HepG2 (cell line): Measurements from ENCODE around the gene CDH1. TPM values are rescaled to one million over a fixed set of nuclear protein-coding genes. Genes with fewer than 3 reads are reported as not detected.
A peak's percentile ranks its signal among the peaks of the same experiment; 100 is the strongest.

Source experiments
- ETS1 ChIP-seq: sonication (generic); formaldehyde crosslinking; IDR thresholded peaks from 2 replicates; pipeline ENCODE4 v1.4.0; 2020; ENCODE audit warnings: missing genetic modification reagents
- IRF9 ChIP-seq: sonication (generic); formaldehyde crosslinking; IDR thresholded peaks from 2 replicates; pipeline ENCODE4 v1.8.0; 2022; ENCODE audit warnings: missing genetic modification reagents, mild to moderate bottlenecking, borderline replicate concordance
- KAT2B ChIP-seq: fragments of 150-350 bp; IDR thresholded peaks from 2 replicates; pipeline ENCODE4 v1.6.1; 2014; ENCODE audit warnings: low read depth, low read length, borderline replicate concordance
- MEIS2 ChIP-seq: sonication (generic); formaldehyde crosslinking; IDR thresholded peaks from 2 replicates; pipeline ENCODE4 v1.9.0; 2021; ENCODE audit warnings: mild to moderate bottlenecking, missing genetic modification reagents
- POGK ChIP-seq: sonication (generic); formaldehyde crosslinking; conservative IDR thresholded peaks from 2 replicates; pipeline ENCODE4 v1.8.0; 2022; ENCODE audit warnings: mild to moderate bottlenecking, moderate library complexity, missing genetic modification reagents
- PPARG ChIP-seq: conservative IDR thresholded peaks from 2 replicates; pipeline ENCODE4 v1.6.1; 2016; ENCODE audit warnings: missing biosample characterization, missing genetic modification reagents
- YY1 ChIP-seq: IDR thresholded peaks from 2 replicates; pipeline ENCODE4 v1.6.1; 2011; ENCODE audit warnings: low read length, low read depth, moderate library complexity, mild to moderate bottlenecking; ENCODE audit not compliant: insufficient read depth, insufficient replicate concordance
- ZBTB37 ChIP-seq: sonication (generic); formaldehyde crosslinking; IDR thresholded peaks from 2 replicates; pipeline ENCODE4 v1.4.0; 2020; ENCODE audit warnings: mild to moderate bottlenecking, missing genetic modification reagents
- ZNF292 ChIP-seq: sonication (generic); formaldehyde crosslinking; IDR thresholded peaks from 2 replicates; pipeline ENCODE4 v1.8.1; 2022; ENCODE audit warnings: mild to moderate bottlenecking, low read depth, missing genetic modification reagents, borderline replicate concordance
- ZNF468 ChIP-seq: sonication (generic); formaldehyde crosslinking; IDR thresholded peaks from 2 replicates; pipeline ENCODE4 v1.8.0; 2022; ENCODE audit warnings: mild to moderate bottlenecking, moderate library complexity, missing genetic modification reagents
- ZNF501 ChIP-seq: sonication (generic); formaldehyde crosslinking; IDR thresholded peaks from 2 replicates; pipeline ENCODE4 v1.5.1; 2020; ENCODE audit warnings: mild to moderate bottlenecking, moderate library complexity, missing genetic modification reagents
- ZNF549 ChIP-seq: sonication (generic); formaldehyde crosslinking; IDR thresholded peaks from 2 replicates; pipeline ENCODE4 v1.5.0; 2020; ENCODE audit warnings: missing genetic modification reagents
- ZNF691 ChIP-seq: sonication (generic); formaldehyde crosslinking; IDR thresholded peaks from 2 replicates; pipeline ENCODE4 v1.4.0; 2020; ENCODE audit warnings: missing genetic modification reagents, low read depth, mild to moderate bottlenecking, borderline replicate concordance
- ZNF839 ChIP-seq: sonication (generic); formaldehyde crosslinking; IDR thresholded peaks from 2 replicates; pipeline ENCODE4 v1.4.0; 2020; ENCODE audit warnings: missing genetic modification reagents, mild to moderate bottlenecking, borderline replicate concordance
- polyA plus RNA-seq, 8 experiments: library from polyadenylated mRNA; depleted of rRNA in 3 of 8; stranded (reverse) in 7 of 8; unstranded in 1 of 8; fragments of >200 nt; fragmentation: Illumina TruSeq in 4 of 8; extraction: Trizol in 4 of 8; gene quantifications; 2 replicates each; pipeline versions ENCODE4 v1.2.1 to v1.2.3, GENCODE V29; 2011 to 2016; ENCODE audit warnings: low read depth in 4 of 8, missing spikeins in 1 of 8, mixed read lengths in 1 of 8; ENCODE audit not compliant: insufficient read depth in 1 of 8
- total RNA-seq, 5 experiments: library from RNA; depleted of rRNA; stranded (reverse); fragments of >200 nt; fragmentation: Illumina TruSeq; extraction: Trizol; gene quantifications; 2 replicates each; pipeline ENCODE4 v1.2.3, GENCODE V29; 2016; ENCODE audit warnings: low read depth in 1 of 5
- TF ChIP-seq, protein P1 (sequence below): IDR thresholded peaks from 2 replicates; pipeline ENCODE4 v1.6.1; 2016
- TF ChIP-seq, protein P2 (sequence below): sonication (generic); formaldehyde crosslinking; IDR thresholded peaks from 2 replicates; pipeline ENCODE4 v1.4.0; 2020; ENCODE audit warnings: missing genetic modification reagents, borderline replicate concordance

Gene CDH1
- total and polyA plus RNA-seq, 2 of the 13 experiments (the other 11 are each of a cell fraction or from before 2014, with no cell fraction given), result 0.95 to 9.8 TPM

GRCh38 chr16:68786685-68787418 is 49.8 kb downstream of the CDH1 start (continued):
- no peak for TF ChIP-seq ZNF839 (CRISPR knock-in tag)
- no peak for TF ChIP-seq ETS1 (CRISPR knock-in tag)
- peak; percentile 50; the same call in 1 of the 2 replicates for TF ChIP-seq PPARG (CRISPR knock-in tag)
- no peak for TF ChIP-seq MEIS2 (CRISPR knock-in tag)
- peak; percentile 85; the same call in 1 of the 2 replicates for TF ChIP-seq ZNF501 (CRISPR knock-in tag)
- TF ChIP-seq POGK, result no peak
- peak; percentile 50; the same call in 1 of the 2 replicates for TF ChIP-seq ZNF691 (CRISPR knock-in tag)
- TF ChIP-seq, protein P1, sequence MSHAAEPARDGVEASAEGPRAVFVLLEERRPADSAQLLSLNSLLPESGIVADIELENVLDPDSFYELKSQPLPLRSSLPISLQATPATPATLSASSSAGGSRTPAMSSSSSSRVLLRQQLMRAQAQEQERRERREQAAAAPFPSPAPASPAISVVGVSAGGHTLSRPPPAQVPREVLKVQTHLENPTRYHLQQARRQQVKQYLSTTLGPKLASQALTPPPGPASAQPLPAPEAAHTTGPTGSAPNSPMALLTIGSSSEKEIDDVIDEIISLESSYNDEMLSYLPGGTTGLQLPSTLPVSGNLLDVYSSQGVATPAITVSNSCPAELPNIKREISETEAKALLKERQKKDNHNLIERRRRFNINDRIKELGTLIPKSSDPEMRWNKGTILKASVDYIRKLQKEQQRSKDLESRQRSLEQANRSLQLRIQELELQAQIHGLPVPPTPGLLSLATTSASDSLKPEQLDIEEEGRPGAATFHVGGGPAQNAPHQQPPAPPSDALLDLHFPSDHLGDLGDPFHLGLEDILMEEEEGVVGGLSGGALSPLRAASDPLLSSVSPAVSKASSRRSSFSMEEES (CRISPR knock-in tag), result peak; percentile 95
- TF ChIP-seq ZBTB37 (CRISPR knock-in tag), result no peak
- peak; percentile 73; the same call in 1 of the 2 replicates for TF ChIP-seq ZNF292 (CRISPR knock-in tag)
- no peak for TF ChIP-seq ZNF468 (CRISPR knock-in tag)
- TF ChIP-seq, protein P2, sequence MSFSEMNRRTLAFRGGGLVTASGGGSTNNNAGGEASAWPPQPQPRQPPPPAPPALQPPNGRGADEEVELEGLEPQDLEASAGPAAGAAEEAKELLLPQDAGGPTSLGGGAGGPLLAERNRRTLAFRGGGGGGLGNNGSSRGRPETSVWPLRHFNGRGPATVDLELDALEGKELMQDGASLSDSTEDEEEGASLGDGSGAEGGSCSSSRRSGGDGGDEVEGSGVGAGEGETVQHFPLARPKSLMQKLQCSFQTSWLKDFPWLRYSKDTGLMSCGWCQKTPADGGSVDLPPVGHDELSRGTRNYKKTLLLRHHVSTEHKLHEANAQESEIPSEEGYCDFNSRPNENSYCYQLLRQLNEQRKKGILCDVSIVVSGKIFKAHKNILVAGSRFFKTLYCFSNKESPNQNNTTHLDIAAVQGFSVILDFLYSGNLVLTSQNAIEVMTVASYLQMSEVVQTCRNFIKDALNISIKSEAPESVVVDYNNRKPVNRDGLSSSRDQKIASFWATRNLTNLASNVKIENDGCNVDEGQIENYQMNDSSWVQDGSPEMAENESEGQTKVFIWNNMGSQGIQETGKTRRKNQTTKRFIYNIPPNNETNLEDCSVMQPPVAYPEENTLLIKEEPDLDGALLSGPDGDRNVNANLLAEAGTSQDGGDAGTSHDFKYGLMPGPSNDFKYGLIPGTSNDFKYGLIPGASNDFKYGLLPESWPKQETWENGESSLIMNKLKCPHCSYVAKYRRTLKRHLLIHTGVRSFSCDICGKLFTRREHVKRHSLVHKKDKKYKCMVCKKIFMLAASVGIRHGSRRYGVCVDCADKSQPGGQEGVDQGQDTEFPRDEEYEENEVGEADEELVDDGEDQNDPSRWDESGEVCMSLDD (CRISPR knock-in tag), result no peak
- TF ChIP-seq ZNF549 (CRISPR knock-in tag), result no peak
- no peak for TF ChIP-seq KAT2B
- TF ChIP-seq YY1, result no peak
- no peak for TF ChIP-seq IRF9
